ENCODE data around the gene DCHS1.
"Not testable (repeated sequence)": the region's sequence is repeated elsewhere in the genome, so short reads cannot be mapped to it uniquely, and the experiment has no call there.

The DCHS1 gene, protein sequence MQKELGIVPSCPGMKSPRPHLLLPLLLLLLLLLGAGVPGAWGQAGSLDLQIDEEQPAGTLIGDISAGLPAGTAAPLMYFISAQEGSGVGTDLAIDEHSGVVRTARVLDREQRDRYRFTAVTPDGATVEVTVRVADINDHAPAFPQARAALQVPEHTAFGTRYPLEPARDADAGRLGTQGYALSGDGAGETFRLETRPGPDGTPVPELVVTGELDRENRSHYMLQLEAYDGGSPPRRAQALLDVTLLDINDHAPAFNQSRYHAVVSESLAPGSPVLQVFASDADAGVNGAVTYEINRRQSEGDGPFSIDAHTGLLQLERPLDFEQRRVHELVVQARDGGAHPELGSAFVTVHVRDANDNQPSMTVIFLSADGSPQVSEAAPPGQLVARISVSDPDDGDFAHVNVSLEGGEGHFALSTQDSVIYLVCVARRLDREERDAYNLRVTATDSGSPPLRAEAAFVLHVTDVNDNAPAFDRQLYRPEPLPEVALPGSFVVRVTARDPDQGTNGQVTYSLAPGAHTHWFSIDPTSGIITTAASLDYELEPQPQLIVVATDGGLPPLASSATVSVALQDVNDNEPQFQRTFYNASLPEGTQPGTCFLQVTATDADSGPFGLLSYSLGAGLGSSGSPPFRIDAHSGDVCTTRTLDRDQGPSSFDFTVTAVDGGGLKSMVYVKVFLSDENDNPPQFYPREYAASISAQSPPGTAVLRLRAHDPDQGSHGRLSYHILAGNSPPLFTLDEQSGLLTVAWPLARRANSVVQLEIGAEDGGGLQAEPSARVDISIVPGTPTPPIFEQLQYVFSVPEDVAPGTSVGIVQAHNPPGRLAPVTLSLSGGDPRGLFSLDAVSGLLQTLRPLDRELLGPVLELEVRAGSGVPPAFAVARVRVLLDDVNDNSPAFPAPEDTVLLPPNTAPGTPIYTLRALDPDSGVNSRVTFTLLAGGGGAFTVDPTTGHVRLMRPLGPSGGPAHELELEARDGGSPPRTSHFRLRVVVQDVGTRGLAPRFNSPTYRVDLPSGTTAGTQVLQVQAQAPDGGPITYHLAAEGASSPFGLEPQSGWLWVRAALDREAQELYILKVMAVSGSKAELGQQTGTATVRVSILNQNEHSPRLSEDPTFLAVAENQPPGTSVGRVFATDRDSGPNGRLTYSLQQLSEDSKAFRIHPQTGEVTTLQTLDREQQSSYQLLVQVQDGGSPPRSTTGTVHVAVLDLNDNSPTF (N-terminal part only)

DNA sequence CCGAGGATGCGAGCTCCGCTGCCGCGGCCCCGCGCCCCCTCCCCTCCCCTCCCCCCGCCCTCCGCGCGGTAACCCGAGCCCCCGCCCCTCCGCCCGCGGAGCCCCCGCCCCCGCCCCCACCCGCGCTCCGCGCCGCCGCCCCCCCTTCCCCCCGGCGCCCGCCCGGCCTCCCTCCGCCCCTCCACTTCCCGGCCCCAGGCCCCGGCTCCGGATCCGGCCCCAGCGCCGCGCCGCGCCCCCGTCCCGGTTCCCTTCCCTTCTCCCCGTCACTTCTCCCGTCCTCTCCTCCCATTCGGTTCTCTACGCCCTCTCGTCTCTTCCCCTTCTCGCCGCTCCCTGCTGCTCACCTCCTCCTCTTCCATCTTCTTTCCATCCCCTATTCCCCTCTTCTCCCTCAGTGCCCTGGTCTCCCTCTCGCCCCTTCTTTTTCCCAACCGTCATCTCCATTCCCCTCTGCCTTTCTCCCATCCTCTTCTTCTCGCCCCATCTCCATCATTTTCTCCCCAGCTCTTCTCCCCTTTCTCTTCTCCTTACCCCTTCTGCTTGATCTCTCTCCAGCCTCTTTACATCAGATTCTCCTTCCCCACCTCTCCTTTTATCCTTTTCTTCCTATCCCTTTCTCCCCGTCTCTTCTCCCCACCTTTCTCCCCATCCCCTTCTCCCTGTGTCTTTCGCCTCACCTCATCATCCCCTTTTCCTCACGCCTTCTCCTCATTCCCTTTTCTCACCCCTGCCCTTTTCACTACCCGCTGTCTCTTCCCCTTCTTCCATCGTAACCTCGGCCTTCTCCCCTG, at the start of gene DCHS1:
Gene DCHS1 (minus strand): TSS at position 20 of the 794 bp plus-strand sequence. CDS start 14,196 bp downstream, outside the sequence.
- peak; percentile 61 for DNase-seq

GRCh38 chr11:6703247-6704063, 47.8 kb upstream of the DCHS1 start:
- DNase-seq, result peak; percentile 76

DNA sequence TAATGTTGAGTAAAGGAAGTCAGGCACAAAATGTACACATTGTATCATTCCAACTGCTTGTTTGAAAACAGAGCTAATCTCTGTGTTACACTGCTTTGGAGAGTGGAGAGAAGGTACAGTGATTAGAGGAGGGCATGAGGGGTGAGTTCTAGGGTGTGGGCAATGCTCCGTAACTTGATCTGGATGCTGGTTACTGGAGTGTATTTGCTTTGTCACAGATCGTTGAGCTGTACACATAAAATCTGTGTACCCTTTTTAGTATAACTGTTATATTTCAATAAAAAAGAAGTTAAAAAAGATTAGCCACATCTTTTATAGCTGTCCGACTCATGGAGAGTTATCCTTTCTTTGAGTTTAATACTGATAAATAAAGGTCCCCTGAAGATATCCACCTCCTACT, 46.3 kb upstream of the DCHS1 start:
- DNase-seq, result peak; percentile 86

DNA sequence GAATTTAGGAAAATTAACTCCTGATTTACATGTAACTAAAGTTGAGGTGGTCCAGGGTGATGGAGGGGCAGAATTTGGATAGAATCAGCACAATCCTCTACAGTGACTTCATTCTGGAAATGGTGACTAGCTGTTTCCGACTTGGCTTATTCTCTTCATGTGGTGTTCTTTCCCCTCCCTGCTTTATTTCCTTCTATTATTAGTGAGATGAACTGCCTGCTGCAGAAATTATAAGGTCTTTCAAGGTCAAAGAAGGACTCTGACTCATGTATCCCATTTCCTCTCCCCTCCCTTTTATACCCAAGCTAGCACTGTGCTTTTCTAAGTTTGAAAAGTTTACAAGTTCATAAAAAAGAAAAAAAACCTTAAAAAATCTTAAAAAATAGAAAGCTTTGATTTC, 39.8 kb upstream of the DCHS1 start:
- DNase-seq, result no peak

- no peak for DNase-seq
Observed at GRCh38 chr11:6694229-6694535, 38.6 kb upstream of the DCHS1 start.

- DNase-seq, result no peak
Observed at GRCh38 chr11:6693342-6694228, 38.0 kb upstream of the DCHS1 start.

DNA sequence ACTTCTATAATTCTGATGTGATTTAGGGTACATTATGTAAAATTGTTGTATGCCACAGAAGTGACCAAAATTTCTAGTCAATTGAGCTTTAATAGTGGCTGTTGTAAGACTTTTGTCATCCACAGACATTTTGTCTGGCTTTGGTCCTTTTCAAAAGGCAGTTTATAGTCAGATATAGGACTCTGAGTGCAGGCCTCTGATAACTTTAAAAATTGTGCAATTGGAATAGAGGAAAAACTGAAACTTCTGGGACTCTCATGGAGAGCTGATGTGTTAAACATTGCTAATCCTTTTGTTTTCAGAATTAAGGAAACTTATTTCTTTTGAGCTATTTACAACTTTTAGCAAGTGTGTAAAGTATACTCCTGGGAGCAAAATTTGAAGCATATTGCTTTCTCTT, 36.5 kb upstream of the DCHS1 start:
- DNase-seq, result no peak

DNA sequence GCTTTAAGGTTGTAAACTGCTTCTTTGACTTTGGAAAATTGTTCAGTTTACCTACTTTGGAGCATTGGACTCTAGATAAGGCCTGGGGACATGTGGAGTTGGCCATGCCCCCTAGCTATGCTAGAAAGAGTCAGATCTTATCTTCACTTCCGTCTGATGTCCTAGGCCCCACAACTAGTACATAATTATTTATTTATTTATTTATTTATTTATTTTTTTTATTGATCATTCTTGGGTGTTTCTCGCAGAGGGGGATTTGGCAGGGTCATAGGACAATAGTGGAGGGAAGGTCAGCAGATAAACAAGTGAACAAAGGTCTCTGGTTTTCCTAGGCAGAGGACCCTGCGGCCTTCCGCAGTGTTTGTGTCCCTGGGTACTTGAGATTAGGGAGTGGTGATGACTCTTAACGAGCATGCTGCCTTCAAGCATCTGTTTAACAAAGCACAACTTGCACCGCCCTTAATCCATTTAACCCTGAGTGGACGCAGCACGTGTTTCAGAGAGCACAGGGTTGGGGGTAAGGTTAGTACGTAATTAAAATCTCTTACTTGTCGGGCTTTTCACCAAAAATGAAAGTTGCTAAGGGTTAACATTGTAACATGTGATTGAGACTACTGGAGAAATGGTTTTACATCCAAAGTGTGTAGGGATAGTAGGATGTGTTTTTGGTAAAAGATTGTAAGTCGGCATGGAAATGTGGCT, 35.0 kb upstream of the DCHS1 start:
- peak; percentile 76 for DNase-seq

DNA sequence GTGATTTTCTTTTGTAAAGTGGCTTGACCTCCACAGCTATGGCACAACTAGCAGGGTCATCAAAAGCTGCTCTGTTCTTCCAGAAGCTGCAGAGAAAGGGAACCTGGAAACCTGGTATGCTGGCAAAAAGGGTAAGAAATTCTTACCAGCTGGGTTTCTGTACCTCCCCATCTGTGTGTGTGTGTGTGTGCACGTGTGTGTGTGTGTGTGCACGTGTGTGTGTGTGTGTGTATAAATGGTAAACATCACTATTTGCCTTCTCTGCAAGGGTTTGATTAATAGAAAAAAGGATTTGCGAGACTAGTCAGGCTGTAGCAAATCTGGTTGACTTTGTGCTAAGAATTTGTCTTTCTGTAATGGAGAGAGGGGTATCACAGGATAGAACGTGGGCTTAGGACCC, 32.3 kb upstream of the DCHS1 start:
- no peak for DNase-seq

DNA sequence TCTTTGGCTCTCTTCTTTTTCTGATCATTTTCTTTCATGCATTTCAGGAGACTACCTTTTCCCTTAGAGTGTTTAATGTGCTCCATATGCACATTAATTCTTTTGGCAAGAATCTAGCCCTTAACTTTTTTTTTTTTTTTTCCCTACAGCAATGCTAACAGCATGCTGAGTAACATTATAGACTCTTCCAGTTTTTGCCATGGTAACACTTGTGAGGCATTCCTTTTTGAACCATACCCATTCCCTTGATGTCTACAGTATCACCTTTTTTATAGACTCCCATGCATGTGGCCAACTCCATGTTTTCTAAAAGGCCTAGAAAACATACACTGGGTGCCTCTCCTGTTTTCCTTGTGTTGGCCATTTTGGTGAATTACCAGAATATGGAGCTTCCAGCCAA, 30.4 kb upstream of the DCHS1 start:
- DNase-seq, result no peak

DNA sequence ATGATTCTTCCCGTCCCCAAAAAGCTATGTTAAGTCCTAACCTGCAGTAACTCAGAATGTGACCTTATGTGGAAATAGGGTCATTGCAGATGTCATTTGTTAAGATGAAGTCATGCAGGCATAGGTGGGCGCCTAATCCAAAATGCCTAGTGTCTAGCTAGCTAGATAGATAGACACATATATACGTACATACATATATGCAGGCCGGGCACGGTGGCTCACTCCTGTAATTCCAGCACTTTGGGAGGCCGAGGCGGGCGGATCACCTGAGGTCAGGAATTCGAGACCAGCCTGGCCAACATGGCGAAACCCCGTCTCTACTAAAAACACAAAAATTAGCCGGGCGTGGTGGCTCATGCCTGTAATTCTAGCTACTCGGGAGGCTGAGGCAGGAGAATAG, 28.5 kb upstream of the DCHS1 start:
- not testable (repeated sequence) for DNase-seq

DNA sequence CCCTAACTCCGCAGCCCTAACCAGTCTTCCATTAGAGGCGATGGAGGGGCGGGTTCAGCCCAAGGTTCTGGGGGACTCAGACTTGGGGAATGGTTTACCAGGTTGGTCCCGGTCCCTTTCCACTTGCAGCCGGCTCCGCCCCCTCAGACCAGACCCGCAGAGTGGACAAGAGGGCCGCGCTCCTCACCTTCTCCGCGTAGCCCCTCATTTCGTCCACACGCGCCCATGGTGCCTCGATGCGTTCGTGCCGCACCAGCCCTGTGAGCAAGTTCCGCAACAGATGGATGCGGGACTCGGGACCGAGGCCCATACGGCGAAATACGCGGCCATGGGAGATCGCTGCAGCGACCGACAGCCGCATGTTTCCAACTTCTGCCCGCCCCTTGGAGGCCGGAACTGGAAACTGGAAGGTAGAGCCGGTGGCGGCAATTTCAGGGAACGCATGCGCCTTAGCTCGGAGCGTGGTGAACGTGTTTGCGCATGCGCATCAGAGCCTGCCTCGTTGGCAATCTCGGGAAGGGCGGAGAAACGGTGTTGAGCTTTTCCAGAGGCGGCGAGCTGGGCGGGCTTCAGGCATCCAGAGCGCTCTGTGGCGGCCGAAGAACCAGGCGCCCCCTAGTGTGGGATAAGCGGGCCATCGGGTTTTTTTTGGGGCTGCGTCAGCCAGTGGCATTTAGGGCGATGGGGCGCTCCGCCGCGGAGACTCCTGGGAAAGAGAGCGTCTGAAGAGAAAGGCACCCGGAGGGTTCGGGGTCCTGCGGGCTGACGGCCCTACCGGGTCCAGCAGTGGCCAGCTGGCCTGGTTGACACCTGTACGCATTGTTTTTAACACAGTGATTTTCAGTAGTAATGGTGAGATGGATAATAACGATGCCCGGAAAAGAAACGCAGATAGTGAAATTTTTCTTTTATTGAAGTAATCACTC, 27.6 kb upstream of the DCHS1 start, which contains the start of gene MRPL17:
Gene MRPL17 (minus strand): TSS at position 405 of the 926 bp plus-strand sequence. CDS start 44 bp downstream, at position 361.
- DNase-seq, result peak; percentile 99

DNA sequence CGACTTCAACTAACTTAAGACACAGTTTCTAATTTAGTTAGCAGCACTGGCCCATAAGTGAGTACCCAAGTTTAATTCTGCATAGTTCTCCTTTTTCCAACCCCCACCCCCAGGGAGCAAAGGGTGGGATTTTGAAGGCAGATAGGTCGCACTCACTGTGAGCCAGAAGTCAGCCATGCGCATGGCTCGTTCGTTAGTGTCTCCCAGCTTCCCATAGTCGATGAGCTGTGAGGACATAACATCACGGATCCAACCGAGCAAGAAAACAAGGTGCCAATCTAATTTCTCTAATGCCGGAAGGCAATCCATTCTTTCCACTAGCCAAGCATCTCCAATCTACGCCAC, 27.0 kb upstream of the DCHS1 start:
- peak; percentile 43 for DNase-seq

DNA sequence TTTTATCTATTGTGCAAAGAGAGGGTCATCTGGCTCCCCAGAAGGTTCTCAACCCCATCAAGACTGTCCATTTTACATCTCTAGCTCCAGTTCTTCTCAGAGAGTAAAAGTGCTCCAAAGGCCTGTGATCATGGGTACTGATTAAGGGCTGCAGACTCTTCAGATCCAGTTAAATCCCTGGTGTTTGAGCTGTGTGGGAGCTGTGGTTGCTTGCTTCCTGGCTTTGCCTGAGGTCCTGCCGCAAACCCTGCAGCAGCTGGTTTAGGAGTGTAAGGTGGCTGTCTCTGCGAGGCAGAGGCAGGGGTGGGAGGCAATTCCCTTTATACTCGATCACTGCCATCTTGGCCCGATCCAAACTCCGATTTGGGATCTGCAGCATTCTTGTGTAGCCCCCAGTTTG, 26.3 kb upstream of the DCHS1 start:
- peak; percentile 32 for DNase-seq

DNA sequence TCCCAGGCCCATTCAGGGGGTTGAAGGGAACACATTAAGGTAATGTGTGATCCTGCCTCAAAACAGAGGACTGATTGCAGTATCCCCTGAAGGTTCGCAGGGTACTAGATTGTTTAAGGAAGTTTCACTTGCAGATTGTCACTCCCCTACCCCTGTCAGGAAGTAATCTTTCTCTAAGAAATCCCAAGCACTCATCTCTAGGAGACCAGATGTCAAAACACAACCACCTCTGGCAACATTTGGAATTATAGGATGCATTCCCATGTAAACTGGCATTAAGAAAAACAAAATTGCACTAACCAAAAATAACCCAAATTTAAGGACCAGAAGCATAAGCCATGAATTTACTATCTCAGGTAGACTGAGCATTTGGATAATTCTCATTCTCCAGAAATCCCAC, 25.9 kb upstream of the DCHS1 start:
- no peak for DNase-seq

DNA sequence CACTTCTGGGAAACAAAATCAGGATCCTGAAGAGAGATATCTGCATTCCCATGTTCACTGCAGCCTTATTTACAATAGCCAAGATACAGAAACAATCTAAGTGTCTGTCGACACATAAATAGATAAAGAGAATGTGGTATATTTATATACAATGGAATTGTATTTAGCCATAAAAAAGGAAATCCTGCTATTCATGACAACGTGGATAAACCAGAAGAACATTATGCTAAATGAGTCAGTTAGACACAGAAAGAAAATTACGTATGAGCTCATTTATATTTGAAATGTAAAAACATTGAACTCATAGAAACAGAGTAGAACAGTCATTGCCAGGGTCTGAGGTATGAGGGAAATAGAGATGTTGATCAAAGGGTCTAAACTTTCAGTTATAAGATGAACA, 21.4 kb upstream of the DCHS1 start:
- DNase-seq, result no peak

- DNase-seq, result no peak
Observed at GRCh38 chr11:6674862-6675261, 19.3 kb upstream of the DCHS1 start.

DNA sequence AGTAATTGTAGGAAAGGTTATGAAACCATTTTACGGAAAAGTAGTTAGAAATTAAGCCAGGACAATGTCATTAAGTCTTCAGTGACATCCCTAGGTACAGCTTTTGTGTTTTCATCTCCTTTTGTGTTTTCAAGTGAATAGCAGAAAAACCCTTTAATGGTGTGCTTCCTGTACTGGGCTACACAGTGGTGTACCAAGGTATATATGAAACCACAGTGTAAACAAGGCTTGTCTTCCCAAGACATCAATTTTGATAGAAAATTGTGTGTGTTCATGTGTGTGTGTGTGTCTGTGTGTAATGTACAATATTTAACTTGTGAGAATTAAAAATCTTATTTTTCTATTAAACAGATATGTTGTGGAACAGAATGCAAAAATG, 18.6 kb upstream of the DCHS1 start:
- no peak for DNase-seq

Measured in NCI-H82 (cell line).